CD4-positive, alpha-beta T cell treated with Interleukin-6 at 100 ng/mL for 8 hours (primary cell): ENCODE data around the gene SIRT7.

ENCODE experiments used
- DNase-seq: peaks from one replicate; pipeline ENCODE4 v3.0.0-alpha.2; 2020; ENCODE audit warnings: mixed read lengths, low spot score

SIRT7 gene

GRCh38 chr17:81905424-81905875, 12.5 kb downstream of the SIRT7 start:
- DNase-seq: no peak

- no peak for DNase-seq
Measured at GRCh38 chr17:81904600-81905423, 13.2 kb downstream of the SIRT7 start.

GRCh38 chr17:81903896-81904599, 13.9 kb downstream of the SIRT7 start:
- DNase-seq: no peak

GRCh38 chr17:81903415-81903831, 14.6 kb downstream of the SIRT7 start:
- no peak for DNase-seq

- no peak for DNase-seq
Measured at GRCh38 chr17:81902653-81903414, 15.1 kb downstream of the SIRT7 start.

- no peak for DNase-seq
Measured at GRCh38 chr17:81902023-81902652, 15.8 kb downstream of the SIRT7 start, which contains the start of gene NPB. Gene NPB (plus strand): TSS chr17:81902238. CDS start chr17:81902278, 40 bp downstream.

GRCh38 chr17:81901167-81902022, 16.6 kb downstream of the SIRT7 start:
- DNase-seq: no peak

GRCh38 chr17:81900181-81900820, 17.7 kb downstream of the SIRT7 start:
- no peak for DNase-seq

- no peak for DNase-seq
Measured at GRCh38 chr17:81899514-81900166, 18.3 kb downstream of the SIRT7 start.

- no peak for DNase-seq
Measured at GRCh38 chr17:81898885-81899284, 19.1 kb downstream of the SIRT7 start.

- no peak for DNase-seq
Measured at GRCh38 chr17:81898029-81898866, 19.7 kb downstream of the SIRT7 start.

- no peak for DNase-seq
Measured at GRCh38 chr17:81895400-81895799, 22.6 kb downstream of the SIRT7 start.

GRCh38 chr17:81891303-81891552, 26.7 kb downstream of the SIRT7 start:
- no peak for DNase-seq

GRCh38 chr17:81890447-81891302, 27.3 kb downstream of the SIRT7 start:
- DNase-seq: no peak

GRCh38 chr17:81889602-81890001, 28.4 kb downstream of the SIRT7 start:
- DNase-seq: no peak

- no peak for DNase-seq
Measured at GRCh38 chr17:81888988-81889595, 28.9 kb downstream of the SIRT7 start.

- no peak for DNase-seq
Measured at GRCh38 chr17:81888105-81888987, 29.6 kb downstream of the SIRT7 start.
